HG03378 (cell line): ENCODE measurements around the gene CLDND2.

Experiments used
- ATAC-seq: cut with Tn5 transposase; IDR thresholded peaks from one replicate; pipeline ENCODE4 v1.9.1; 2021; ENCODE audit warnings: mild to moderate bottlenecking, moderate library complexity; ENCODE audit not compliant: unreplicated experiment

Gene CLDND2

DNA sequence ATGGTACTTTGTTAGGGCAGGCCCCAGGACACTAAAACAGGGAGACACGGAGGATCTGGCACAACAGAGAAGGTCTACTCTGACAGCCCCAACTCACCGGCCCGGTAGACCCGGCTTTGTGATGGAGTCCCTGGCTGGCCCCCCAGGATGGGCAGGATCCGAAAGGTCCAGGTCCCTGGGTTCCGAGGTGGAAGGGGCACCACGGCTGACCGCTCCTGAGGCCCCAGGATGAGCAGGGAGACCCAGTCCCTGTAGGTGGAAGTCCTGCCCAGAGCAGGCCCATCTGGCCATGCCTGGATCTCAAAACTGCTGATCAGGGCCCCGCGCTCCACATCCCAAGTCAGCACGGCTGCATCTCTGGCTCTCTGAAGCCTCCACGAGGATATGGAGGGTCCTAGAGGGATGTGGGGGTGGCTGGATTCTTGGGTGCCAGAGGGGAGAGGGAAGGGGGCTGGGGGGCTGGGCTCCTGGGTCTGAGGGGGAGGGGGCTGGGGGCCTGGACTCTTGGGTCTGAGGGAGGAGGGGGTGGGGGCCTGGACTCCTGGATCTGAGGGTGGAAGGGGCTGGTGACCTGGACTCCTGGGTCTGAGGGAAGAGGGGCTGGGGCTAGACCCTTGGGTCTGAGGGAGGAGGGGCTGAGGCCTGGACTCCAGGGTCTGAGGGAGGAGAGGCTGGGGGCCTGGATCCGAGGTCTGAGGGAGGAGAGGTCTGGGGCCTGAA lies 31.5 kb downstream of the CLDND2 start:
- no peak for ATAC-seq

DNA sequence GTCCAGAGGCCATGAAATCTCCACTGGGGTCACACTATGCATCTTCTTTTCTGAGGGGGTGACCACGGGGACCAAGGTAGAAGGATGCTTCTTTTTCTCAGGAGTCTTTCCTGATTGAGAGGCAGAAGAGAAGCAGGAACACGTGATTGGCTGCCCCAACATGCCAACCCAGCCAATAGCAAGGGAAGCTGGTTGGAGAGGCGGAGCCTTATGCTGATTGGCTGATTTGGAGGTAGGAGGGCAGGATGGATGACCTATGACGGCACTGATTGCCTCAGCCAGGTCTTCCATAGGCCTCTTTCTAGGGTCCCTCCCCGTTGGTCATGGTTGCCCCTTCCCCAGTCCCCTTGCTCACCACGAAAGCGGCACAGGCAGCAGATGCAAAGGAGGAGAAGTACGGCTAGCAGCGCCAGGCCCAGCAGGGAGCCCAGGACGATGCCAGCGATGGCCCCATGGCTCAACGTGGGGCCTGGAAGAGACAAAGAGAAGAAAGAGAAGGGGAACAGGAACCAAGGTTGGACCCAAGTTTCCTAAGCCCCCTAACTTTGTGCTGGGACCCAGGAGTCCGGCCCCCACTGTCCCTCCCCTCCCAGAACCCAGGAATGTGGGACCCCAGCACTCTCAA lies 34.9 kb downstream of the CLDND2 start:
- ATAC-seq, result no peak

DNA sequence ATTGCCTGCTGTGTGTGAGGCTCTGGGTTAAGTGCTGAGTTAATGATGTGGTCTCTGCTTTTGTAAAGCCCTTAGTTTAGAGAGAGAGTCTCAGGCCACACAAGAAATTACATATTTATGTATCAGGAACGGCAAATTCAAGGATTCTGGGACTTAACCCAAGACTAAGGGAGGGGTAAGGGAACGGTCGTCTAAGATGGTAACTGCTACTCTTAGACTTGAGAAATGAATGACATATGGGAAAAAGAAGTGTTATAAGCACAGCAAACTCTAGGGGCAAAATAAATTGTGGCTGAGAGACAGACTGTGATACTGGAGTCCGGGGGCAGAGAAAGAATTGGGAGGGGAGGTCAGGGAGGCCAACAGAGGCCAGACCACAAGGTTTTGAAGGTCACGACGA lies 37.1 kb downstream of the CLDND2 start:
- ATAC-seq, result no peak

DNA sequence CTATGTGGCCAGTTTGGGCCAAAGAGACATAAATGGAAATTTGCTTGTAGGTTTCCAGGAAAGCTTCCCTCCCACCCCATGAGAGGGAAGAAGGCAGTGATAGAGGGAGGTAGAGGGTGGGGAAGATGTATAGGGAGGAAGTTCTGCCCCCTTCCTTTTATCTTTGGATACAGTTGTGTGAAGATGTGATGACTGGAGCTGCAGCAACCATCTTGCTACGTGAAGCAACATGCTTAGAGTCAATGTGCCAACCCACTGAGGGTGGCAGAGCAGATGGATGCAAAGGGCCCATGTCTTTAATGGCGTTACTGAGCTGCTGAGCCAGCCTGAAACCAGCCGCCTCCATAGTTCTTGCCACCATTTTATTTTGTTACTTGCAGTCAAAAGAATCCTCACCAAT lies 37.6 kb downstream of the CLDND2 start:
- ATAC-seq, result no peak

DNA sequence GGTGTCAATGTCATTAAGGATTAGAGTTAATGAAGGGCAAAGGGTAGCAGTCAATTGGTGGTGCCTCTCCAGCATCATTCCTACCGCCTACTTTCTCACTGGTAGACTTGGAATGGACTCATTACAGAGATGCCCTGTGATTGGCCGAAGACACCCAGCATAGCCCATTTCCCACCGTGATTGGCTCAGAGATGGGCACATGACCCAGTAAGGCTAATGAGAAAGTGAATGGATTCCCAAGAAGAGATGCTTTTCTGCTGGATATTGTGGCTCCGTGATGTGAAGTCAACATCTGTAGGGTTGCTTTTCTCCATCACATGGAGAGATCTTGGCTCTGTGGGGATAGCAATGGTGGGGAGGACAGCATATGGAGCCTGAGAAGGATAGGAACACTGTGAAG lies 38.4 kb downstream of the CLDND2 start:
- no peak for ATAC-seq

DNA sequence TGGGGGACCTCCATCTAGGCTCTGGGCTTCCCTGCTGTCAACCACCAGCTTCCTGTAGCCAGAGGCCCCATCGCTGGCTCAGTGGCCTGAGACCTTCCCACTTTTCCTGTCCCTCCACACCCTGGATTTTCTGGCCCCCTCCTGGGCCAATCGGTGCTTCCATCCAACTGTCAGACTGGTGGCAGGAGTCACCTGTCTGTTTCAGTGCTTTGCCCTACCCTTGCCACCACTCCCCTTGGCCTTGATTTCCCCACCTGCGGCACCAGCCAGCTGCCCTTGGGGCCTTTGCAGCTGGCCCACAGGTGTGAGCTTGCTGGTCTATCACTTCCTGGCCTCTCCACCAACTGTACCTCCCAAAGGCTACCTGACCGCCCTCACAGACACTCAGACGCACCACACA lies 39.4 kb downstream of the CLDND2 start:
- no peak for ATAC-seq

DNA sequence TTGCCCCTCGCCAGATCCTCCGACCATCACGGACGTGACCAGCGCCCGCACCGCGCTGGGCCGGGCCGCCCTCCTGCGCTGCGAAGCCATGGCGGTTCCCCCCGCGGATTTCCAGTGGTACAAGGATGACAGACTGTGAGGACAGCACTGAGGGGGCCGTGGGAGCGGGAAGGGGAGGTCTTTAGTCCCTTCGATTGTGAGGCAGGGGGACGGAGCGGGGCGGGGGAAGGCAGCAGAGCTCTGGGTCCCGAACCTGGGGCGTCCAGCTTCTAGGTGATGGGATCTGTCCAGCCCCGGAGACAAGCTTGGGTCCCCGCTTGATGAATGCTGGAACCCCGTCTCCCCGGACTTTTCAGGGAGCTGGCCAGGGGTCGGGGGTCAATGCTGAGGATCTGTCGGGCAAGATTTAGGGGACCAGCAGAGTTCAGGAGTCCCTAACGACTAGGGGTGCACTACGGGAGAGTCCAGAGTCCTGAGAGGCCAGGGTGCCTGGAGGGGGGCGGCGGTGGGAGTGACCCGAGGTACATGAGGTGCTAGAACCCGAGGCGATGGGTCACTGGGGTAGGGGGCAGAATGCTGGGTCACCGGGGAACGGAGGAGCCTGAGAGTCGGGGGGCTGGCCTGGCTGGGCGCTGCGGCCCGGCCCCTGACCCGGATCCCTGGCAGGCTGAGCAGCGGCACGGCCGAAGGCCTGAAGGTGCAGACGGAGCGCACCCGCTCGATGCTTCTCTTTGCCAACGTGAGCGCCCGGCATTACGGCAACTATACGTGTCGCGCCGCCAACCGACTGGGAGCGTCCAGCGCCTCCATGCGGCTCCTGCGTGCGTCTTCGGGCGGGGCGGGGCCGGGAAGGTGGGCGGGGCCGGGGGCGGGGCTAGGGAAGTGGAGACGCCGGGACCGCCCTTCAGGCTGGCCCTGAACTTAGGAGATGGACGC lies 41.5 kb downstream of the CLDND2 start:
- no peak for ATAC-seq

DNA sequence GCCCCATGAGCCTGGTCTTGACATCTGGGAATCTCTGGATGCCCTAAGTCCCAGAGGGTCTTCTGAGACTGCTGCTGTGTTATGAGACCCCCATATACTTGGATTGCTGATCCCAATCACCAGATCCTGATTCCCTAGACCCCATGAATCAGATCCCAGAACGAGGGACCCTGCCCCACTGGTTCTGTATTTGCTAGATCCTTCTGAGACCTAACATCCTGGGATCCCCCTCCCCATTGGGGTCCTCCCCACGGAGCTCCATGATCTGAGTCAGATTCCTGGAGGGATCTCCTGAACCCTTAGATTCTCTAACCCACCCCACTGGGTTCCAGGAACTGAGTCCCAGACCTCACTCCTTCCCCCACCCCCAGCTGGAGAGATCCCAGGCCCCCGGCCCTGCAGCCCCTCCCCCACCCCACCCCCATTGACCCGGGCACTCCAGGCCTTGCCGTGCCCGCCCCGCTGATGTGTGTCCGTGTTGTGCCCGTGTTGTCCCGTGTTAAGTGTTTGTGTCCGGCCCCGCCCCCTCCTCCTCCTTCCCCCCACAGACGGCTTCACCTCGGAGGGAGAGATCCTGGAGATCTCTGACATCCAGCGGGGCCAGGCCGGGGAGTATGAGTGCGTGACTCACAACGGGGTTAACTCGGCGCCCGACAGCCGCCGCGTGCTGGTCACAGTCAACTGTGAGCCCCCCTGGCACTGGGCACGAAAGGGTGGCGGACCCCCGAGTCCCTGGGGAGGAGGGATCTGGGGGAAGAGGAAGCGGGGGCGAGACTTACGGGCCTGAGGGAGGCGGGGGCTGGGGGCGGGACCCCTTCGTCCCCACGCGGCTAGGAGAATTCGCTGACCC lies 42.4 kb downstream of the CLDND2 start:
- no peak for ATAC-seq

DNA sequence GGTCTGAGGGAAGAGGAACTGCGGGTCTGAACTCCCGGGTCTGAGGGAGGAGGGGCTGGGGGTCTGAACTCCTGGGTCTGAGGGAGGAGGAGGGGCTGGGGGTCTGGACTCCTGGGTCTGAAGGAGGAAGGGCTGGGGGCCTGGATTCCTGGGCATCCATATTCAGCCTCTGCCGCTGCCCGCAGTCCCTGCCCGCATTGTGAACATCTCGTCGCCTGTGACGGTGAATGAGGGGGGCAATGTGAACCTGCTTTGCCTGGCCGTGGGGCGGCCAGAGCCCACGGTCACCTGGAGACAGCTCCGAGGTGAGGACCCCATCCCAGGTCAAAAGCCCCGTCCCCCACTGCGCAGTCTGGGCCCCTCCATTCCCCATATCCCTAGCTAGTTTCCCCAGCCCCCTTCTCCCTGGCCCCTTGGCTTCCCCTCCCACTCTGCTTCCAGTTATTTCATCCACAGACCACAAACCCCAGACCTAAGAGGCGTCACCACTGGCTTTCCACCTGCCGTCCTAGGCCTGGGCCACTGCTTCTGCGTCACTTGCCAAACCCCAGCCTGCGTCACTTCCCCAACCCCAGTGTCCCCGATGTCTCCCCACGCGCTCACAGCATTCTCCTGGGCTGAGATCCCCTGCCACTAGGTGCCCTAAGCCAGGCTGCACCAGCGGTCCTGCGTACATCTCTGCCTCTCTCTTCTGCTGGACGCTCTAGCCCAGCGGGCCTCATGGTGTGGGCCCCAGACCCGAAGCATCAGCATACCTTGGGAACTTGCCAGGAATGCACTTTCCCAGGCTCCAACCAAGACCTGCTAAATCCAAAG lies 43.4 kb downstream of the CLDND2 start:
- no peak for ATAC-seq

DNA sequence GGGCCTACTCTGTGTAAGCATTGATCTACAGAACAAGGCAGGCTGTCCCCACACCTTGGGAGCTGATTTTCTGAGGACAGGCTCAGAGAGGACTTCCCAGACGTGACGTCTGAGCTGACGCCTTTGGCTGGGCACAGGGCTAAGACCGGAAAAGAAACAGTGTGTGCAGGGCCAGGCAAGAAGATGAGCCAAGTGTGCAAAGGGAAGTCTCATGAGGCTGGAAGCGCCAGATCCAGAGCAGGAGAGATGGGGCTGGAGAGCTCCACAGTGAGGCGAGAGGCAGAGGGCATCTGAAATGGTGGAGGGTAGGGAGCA lies 44.7 kb downstream of the CLDND2 start:
- ATAC-seq, result no peak

DNA sequence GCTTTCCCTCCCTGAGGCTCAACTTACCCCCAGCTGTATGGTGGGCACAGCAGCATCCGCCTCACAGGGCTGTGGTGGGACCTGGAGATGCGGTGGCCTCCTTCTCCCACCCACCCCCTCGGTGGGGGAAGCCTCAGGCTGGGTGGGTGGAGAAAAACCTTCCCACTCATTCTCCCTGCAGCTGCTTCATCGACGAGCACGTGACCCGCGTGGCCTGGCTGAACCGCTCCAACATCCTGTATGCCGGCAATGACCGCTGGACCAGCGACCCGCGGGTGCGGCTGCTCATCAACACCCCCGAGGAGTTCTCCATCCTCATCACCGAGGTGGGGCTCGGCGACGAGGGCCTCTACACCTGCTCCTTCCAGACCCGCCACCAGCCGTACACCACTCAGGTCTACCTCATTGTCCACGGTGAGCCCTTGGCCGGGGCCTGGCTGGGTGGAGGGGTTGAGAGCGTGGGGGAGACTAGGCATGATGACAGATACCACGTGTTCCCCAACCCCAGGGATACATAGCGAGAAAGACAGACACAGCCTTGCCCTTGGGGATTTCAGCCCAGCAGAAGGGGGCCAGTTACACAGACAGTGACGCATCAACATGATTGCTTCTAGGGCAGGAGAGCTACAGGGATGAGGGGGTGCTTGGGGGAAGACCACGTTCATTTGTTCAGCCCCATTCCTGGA lies 45.2 kb downstream of the CLDND2 start:
- no peak for ATAC-seq

DNA sequence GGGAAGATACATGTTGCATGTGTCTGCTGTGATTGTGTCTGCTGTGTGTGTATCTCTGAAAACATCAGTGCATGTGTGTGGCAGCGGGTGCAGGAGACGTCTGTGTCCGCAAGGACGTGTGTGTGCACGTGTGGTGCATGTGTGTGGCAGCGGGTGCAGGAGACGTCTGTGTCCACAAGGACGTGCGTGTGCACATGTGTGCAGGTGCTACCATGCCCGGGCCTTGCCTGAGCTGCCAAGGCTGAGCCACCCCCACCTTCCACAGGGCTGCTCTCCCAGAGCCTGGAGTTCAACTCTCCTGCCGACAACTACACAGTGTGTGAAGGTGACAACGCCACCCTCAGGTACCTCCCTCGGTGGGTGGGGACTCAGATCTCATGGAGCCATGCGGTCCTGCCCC lies 47.0 kb downstream of the CLDND2 start:
- no peak for ATAC-seq

DNA sequence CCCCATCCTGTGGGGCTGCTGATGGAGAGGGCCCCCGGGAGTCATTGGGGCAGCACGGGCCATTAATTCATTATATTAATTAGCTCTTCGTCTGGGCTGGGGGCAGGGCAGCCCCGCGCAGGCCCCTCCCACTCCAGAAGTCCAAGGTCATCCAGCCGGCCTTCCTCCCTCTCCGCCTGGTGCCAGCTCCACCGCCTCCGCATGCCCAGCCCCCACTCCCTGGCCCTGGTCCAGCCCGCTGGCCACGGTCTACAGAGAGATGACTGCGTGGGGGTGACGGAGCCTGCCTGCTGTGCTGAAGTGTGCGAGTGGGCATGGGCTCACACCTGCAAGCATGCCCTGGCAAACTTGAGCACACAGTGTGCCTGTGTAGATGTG lies 48.5 kb downstream of the CLDND2 start:
- no peak for ATAC-seq

DNA sequence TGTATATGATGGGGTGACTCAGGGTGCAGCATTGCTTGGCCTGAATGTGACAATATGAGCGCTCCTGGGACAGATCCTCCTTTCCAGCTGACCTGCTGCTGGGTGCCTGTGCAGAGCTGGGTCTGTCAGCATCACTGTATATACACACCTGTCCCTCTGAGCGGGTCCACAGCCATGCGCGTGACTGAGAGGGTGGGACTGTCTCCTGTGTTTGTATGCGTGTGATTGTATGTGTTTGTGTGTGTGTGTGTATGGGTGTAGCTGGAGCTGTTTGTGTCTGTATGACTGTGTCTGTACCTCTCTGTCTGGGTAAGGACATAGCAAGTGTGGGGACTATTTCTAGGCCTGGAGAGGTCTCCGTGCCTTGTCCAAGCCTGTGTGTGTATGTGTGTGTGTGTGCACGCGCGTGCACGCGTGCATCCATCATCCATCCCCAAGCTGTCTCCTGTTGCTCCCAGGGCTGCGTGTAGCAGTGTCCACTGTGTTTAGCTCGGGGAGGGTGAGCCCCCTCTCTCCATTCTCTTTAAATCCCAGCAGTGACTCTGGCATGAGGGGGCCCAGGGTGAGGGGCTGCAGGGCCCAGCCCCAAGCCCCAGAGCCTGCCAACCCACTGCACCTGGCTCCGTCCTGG lies 49.0 kb downstream of the CLDND2 start:
- ATAC-seq, result no peak

DNA sequence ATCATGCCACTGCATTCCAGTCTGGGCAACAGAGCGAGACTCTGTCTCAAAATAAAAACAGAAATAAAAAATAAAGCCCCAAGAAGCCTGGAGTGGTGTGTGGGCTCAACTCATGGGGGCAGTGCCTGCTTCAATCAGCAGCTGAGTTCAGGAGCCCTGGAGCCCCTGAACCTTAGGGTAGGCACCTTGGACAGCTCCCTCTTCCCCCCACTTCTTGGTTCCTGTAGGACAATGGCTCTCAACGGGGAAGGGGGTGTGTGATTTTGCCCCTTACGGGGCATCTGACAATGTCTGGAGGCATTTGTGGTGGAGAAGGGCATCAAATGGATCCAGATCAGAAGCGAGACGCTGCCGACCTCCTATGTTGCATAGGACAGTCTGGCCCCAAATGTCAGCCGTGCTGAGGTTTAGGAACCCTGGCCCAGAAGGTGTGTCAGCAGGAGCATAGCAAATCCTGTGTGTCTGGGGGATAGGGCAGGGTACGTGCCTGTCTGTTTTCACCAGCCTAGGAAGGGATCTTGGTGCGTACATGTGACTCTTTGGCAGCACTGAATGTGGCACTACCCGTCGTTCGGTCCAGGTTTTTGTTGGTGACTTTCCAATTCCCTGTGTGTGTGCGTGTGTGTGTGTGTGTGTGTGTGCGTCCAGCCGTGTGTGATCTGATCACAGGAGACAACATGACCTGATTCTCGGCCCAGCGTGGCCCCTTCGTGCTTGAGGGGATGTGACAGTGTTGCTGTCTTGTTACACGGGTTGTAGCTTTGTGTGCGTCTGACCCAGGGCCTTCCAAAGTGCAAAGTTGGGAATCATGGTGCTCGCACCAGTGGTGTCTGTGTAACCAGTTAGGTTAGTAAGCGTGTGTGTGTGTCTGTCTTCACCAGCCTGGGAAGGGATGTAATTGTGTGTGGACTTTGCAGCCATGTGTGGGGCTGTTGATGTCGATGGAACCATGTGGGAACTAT lies 49.8 kb downstream of the CLDND2 start:
- no peak for ATAC-seq

DNA sequence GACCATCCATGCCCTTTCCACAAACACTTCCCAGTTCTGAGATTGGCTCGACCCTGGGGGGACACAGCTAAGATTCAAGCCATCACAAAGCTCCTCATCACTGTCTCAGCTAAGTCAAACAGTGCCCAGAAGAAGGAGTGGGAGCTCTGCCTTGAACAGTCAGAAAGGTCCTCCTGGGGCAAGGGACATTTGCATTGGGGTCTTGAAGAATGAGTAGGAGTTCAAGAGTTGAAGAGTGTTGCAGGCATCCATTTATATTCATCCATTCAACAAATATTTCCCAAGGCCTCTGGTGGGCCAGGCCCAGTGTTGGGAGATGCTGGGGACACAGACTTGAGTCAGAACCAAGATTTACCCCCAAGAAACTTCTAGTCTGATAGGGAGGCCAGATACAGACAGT lies 50.8 kb downstream of the CLDND2 start:
- no peak for ATAC-seq

DNA sequence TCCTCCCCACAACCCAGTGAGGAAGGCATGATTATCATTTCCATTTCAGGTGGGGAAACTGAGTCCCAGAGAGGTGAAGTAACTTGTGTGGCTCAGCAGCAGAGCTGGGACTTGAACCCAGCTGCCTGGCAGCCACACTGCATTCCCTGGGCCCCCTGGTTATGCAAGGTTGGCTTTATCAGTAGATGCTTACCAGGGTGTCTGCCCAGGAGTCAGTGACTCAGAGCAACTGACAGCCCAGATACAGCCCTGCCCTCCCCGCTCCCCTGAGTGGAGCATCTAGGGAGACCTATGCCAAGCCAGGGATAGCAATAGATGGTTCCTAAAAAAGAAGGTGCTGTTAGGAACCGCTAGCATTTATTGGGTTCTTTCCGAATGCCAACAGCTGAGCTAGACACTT lies 51.4 kb downstream of the CLDND2 start:
- no peak for ATAC-seq
